Natural killer cell (primary cell): ENCODE results near the gene NTM. TPM values are rescaled to one million over a fixed set of nuclear protein-coding genes. Genes with fewer than 3 reads are reported as not detected.

Source experiments
- ATAC-seq, 3 donors: fragments of 150-1000 bp in 2 of 3; fragments of 200-7000 bp in 1 of 3; cut with Tn5 transposase; 1 replicate in 1 of 3; 2 replicates in 2 of 3; pipeline ENCODE4 v1.10.0; 2021; ENCODE audit warnings: mild to moderate bottlenecking in 2 of 3, moderate library complexity in 2 of 3
- DNase-seq, 2 donors: peaks; one replicate each; pipeline versions ENCODE4 v3.0.0 to v3.0.0-alpha.2; 2013 to 2021; ENCODE audit warnings: mixed read lengths in 1 of 2
- H3K27ac ChIP-seq: one replicate; pipeline ENCODE4 v1.5.1; 2013; ENCODE audit warnings: mild to moderate bottlenecking, low read length
- H3K27me3 ChIP-seq: one replicate; pipeline ENCODE4 v1.6.1; 2013; ENCODE audit warnings: low read length; ENCODE audit not compliant: control insufficient read depth, insufficient read depth
- H3K36me3 ChIP-seq: one replicate; pipeline ENCODE4 v1.6.1; 2013; ENCODE audit warnings: low read length; ENCODE audit not compliant: control insufficient read depth, insufficient read depth
- H3K4me1 ChIP-seq: one replicate; pipeline ENCODE4 v1.6.1; 2013; ENCODE audit warnings: low read length; ENCODE audit not compliant: control insufficient read depth, insufficient read depth
- H3K4me3 ChIP-seq: one replicate; pipeline ENCODE4 v1.5.1; 2013; ENCODE audit warnings: low read length
- H3K9me3 ChIP-seq: one replicate; pipeline ENCODE4 v1.6.1; 2013; ENCODE audit warnings: low read length; ENCODE audit not compliant: control insufficient read depth, insufficient read depth
- H3K27ac Mint-ChIP-seq, 2 donors: one replicate each; pipeline ENCODE4 v1.8.0; 2022; ENCODE audit warnings: mild to moderate bottlenecking in 2 of 2, mixed read lengths in 2 of 2, moderate library complexity in 1 of 2
- H3K27me3 Mint-ChIP-seq, 2 donors: one replicate each; pipeline ENCODE4 v1.8.0; 2022; ENCODE audit warnings: low read depth in 2 of 2, mixed read lengths in 2 of 2
- H3K36me3 Mint-ChIP-seq: one replicate; pipeline ENCODE4 v1.8.0; 2022; ENCODE audit warnings: mixed read lengths
- H3K4me1 Mint-ChIP-seq, 2 donors: one replicate each; pipeline ENCODE4 v1.8.0; 2022; ENCODE audit warnings: mixed read lengths in 2 of 2
- H3K4me3 Mint-ChIP-seq: one replicate; pipeline ENCODE4 v1.8.0; 2022; ENCODE audit warnings: mild to moderate bottlenecking, moderate library complexity, mixed read lengths
- H3K9me3 Mint-ChIP-seq, 2 donors: one replicate each; pipeline ENCODE4 v1.8.0; 2022; ENCODE audit warnings: mixed read lengths in 2 of 2
- CTCF ChIP-seq: fragments of 200-600 bp; IDR thresholded peaks from one replicate; pipeline ENCODE4 v1.8.0; 2022; ENCODE audit warnings: antibody characterized with exemption
- WGBS: methylation state at CpG from one replicate; pipeline ENCODE4 v1.1.7; 2013; ENCODE audit warnings: missing lambda C conversion rate; ENCODE audit not compliant: insufficient coverage; 5-methylcytosine and 5-hydroxymethylcytosine counted together
- intact Hi-C: fragments of 100-400 bp; cut with micrococcal nuclease; formaldehyde crosslinking; loops from one replicate; pipeline ENCODE4 v1.14.2; 2022
- total RNA-seq, 4 donors: library from RNA; stranded (reverse); fragments of 120-200 nt in 1 of 4; gene quantifications; one replicate each; pipeline versions ENCODE4 v1.2.3 to v1.2.4, GENCODE V29; 2013 to 2022

NTM gene
- total RNA-seq, 3 donors from 2014 or later (not counting 1 experiment from before 2014, with no cell fraction given) = not detected

GRCh38 chr11:131978351-131978750 lies 607.9 kb downstream of the NTM start:
- intact Hi-C loops = no loop called here
- Mint-ChIP-seq H3K27me3 (no peaks in the 10 kb centered on the region), H3K27ac (no peak overlapping the region), H3K36me3 (no peaks in the 10 kb centered on the region), H3K4me1 (no peaks in the 10 kb centered on the region), H3K4me3 (no peak overlapping the region), H3K9me3 (peaks cover 6 to 7% of the 10 kb centered on the region in 2 donors)
- Histone ChIP-seq H3K4me3 (no peak overlapping the region), H3K27me3 (no peaks in the 10 kb centered on the region), H3K9me3 (peaks cover 3% of the 10 kb centered on the region), H3K27ac (no peak overlapping the region), H3K36me3 (no peaks in the 10 kb centered on the region), H3K4me1 (no peaks in the 10 kb centered on the region)
- DNase-seq = no peak
- no peak for TF ChIP-seq CTCF
- WGBS = 70% methylated on average over 4 of the region's 5 CpGs
- ATAC-seq = no peak

- Histone ChIP-seq H3K4me1 (no peaks in the 10 kb centered on the region), H3K27me3 (no peaks in the 10 kb centered on the region), H3K4me3 (no peak overlapping the region), H3K36me3 (no peaks in the 10 kb centered on the region), H3K27ac (no peak overlapping the region), H3K9me3 (peaks cover 3% of the 10 kb centered on the region)
- ATAC-seq = no peak
- DNase-seq = no peak
- Mint-ChIP-seq H3K27ac (no peak overlapping the region), H3K9me3 (peaks cover 6 to 7% of the 10 kb centered on the region in 2 donors), H3K36me3 (no peaks in the 10 kb centered on the region), H3K27me3 (no peaks in the 10 kb centered on the region), H3K4me3 (no peak overlapping the region), H3K4me1 (no peaks in the 10 kb centered on the region)
- no peak for TF ChIP-seq CTCF
- intact Hi-C loops = no loop called here
- WGBS = 88% methylated on average over 3 of the region's 3 CpGs
These were observed 608.9 kb downstream of the NTM start for GRCh38 chr11:131979364-131979763.

DNA sequence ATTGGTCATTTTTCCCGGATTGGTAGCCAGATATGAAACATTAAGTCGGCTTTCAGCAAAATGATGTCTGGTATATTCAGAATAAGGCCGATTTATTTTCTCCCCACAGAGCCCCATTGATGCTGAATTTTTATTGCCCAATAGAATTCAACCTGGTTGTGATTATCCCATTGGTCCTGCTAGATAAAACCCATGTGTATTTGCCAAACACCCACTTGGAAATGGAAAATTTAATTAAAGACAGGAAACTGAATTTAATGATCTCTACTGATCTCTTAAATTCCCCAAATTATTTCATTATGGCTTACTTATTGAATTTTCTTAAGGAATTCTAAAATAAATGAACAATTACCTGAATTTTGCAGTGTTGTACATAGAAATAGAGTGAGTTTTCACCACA lies 609.8 kb downstream of the NTM start:
- intact Hi-C loops = no loop called here
- no peaks in the 10 kb centered on the region for H3K27me3 ChIP-seq
- ATAC-seq = no peak
- Mint-ChIP-seq H3K27ac (no peak overlapping the region), H3K27me3 (no peaks in the 10 kb centered on the region), H3K9me3 (peaks cover 6 to 7% of the 10 kb centered on the region in 2 donors), H3K4me3 (no peak overlapping the region), H3K4me1 (no peaks in the 10 kb centered on the region), H3K36me3 (no peaks in the 10 kb centered on the region)
- H3K27ac ChIP-seq = no peak overlapping the region
- no peaks in the 10 kb centered on the region for H3K4me1 ChIP-seq
- peaks cover 3% of the 10 kb centered on the region for H3K9me3 ChIP-seq
- WGBS = 95% methylated on average over 3 of the region's 3 CpGs
- no peak for DNase-seq
- no peak for TF ChIP-seq CTCF
- no peak overlapping the region for H3K4me3 ChIP-seq
- H3K36me3 ChIP-seq = no peaks in the 10 kb centered on the region

- H3K27me3 ChIP-seq = no peaks in the 10 kb centered on the region
- Mint-ChIP-seq H3K27ac (no peak overlapping the region), H3K36me3 (no peaks in the 10 kb centered on the region), H3K4me3 (no peak overlapping the region), H3K4me1 (no peaks in the 10 kb centered on the region), H3K9me3 (peaks cover 4 to 5% of the 10 kb centered on the region in 2 donors), H3K27me3 (no peaks in the 10 kb centered on the region)
- H3K4me1 ChIP-seq = no peaks in the 10 kb centered on the region
- no peak overlapping the region for H3K27ac ChIP-seq
- intact Hi-C loops = no loop called here
- no peak for TF ChIP-seq CTCF
- H3K4me3 ChIP-seq = no peak overlapping the region
- no peak for DNase-seq
- H3K36me3 ChIP-seq = no peaks in the 10 kb centered on the region
- ATAC-seq = no peak
- peaks cover 3% of the 10 kb centered on the region for H3K9me3 ChIP-seq
- WGBS = 74% methylated on average over 11 of the region's 11 CpGs
These were observed 610.7 kb downstream of the NTM start for GRCh38 chr11:131980888-131981668.
